ENCODE data around the gene SCGB1C2. TPM values are rescaled to one million over a fixed set of nuclear protein-coding genes. Genes with fewer than 3 reads are reported as not detected.

Gene SCGB1C2
- total and polyA plus RNA-seq, 9 donors: not detected

DNA sequence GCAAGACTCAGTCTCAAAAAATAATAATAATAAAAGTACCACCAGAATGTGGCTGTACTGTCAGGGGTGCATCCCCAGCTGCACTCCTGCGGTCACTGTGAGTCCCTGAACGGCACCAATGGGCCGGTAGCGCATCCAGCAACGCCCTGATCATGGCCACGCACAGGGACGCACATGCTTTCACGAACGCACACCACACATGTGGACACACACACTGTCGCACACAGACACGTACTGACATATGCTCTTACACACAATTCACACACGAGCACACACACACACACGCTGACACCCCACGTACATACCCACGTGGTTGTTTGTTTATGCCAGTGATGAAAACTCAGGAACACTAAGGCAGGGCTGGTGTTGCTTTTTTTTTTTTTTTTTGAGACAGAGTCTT is 22.2 kb downstream of the SCGB1C2 start:
- Histone ChIP-seq H3K27ac (no peak overlapping the region), H3K4me1 (ENCODE audit: insufficient read depth) (no peaks in the 10 kb centered on the region), H3K4me3 (no peak overlapping the region), H3K27me3 (no peaks in the 10 kb centered on the region), H3K36me3 (no peaks in the 10 kb centered on the region), H3K9me3 (no peaks in the 10 kb centered on the region)
- no peak for TF ChIP-seq EP300 (IDR thresholded peaks at IDR 0.05)
- no peak for TF ChIP-seq POLR2A (IDR thresholded peaks at IDR 0.05)
- TF ChIP-seq, protein P1, sequence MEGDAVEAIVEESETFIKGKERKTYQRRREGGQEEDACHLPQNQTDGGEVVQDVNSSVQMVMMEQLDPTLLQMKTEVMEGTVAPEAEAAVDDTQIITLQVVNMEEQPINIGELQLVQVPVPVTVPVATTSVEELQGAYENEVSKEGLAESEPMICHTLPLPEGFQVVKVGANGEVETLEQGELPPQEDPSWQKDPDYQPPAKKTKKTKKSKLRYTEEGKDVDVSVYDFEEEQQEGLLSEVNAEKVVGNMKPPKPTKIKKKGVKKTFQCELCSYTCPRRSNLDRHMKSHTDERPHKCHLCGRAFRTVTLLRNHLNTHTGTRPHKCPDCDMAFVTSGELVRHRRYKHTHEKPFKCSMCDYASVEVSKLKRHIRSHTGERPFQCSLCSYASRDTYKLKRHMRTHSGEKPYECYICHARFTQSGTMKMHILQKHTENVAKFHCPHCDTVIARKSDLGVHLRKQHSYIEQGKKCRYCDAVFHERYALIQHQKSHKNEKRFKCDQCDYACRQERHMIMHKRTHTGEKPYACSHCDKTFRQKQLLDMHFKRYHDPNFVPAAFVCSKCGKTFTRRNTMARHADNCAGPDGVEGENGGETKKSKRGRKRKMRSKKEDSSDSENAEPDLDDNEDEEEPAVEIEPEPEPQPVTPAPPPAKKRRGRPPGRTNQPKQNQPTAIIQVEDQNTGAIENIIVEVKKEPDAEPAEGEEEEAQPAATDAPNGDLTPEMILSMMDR (IDR thresholded peaks at IDR 0.05): no peak
- no peak for DNase-seq
- WGBS, 3 donors: 93 to 94% (median 93%) methylated on average over 15 of the region's 15 CpGs
- intact Hi-C loops (cut with DNase I): loop anchor here in 3 of 4 donors (5.0 kb wide), 2 partner anchors 228 to 538 kb away; no protein-coding TSS in a partner anchor

DNA sequence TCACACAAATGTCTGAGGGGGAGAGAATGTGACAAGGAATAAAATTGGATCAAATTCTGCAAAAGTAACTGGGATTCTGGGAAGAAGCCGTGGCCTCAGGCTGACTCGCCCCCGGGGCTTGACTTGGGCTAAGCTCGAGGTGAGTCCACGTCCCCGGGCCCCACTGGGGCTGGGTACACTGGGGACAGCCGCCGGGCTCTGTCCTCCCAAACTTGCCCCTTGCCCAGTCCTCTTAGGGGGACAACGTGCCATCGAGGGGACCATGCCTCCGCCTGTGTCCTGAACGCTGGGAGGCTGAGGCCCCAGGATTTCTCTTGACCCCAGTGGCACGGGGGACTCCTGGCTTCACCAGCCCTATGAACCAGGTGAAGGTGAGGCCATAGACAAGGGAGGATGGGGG is 23.0 kb downstream of the SCGB1C2 start:
- no peaks in the 10 kb centered on the region for H3K9me3 ChIP-seq
- H3K36me3 ChIP-seq: no peaks in the 10 kb centered on the region
- TF ChIP-seq, protein P1 (IDR thresholded peaks at IDR 0.05): no peak
- TF ChIP-seq EP300 (IDR thresholded peaks at IDR 0.05) (no peak), POLR2A (IDR thresholded peaks at IDR 0.05) (no peak)
- no peak overlapping the region for H3K27ac ChIP-seq
- no peak overlapping the region for H3K4me3 ChIP-seq
- DNase-seq: no peak
- H3K27me3 ChIP-seq: no peaks in the 10 kb centered on the region
- WGBS, 3 donors: 86 to 92% (median 90%) methylated on average over 13 of the region's 13 CpGs
- no peaks in the 10 kb centered on the region for H3K4me1 ChIP-seq (ENCODE audit: insufficient read depth)
- intact Hi-C loops (cut with DNase I): loop anchor here in 3 of 4 donors (5.0 kb wide), 2 partner anchors 227 to 537 kb away; no protein-coding TSS in a partner anchor

DNA sequence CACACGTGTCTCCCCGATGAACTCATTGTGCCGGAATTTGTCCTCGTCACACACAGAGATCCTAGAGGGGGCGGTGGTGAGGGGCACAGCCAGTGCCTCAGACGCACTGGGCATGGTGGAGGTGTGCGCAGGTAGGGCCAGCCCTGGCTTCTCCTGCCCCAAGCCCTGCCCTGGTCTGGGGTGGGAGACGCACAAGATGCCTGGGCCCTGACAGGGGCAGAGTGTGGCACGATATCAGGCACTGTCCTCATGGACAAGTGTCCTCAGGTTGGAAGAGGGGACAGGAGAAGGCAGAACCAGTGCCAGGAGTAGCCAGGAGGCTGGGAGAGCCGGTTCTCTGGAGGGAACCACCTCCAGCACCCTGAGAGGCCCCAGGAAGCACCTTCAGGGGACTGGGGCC is 24.1 kb downstream of the SCGB1C2 start:
- H3K27ac ChIP-seq: no peak overlapping the region
- DNase-seq: no peak
- H3K27me3 ChIP-seq: no peaks in the 10 kb centered on the region
- H3K36me3 ChIP-seq: no peaks in the 10 kb centered on the region
- TF ChIP-seq EP300 (IDR thresholded peaks at IDR 0.05): no peak
- TF ChIP-seq, protein P1 (IDR thresholded peaks at IDR 0.05): no peak
- no peak for TF ChIP-seq POLR2A (IDR thresholded peaks at IDR 0.05)
- 89 to 93% (median 92%) methylated on average over 10 of the region's 10 CpGs for WGBS, 3 donors
- H3K4me3 ChIP-seq: no peak overlapping the region
- H3K4me1 ChIP-seq (ENCODE audit: insufficient read depth): no peaks in the 10 kb centered on the region
- intact Hi-C loops (cut with DNase I): loop anchor here in 3 of 4 donors (5.0 kb wide), 2 partner anchors 226 to 536 kb away; no protein-coding TSS in a partner anchor
- no peaks in the 10 kb centered on the region for H3K9me3 ChIP-seq

DNA sequence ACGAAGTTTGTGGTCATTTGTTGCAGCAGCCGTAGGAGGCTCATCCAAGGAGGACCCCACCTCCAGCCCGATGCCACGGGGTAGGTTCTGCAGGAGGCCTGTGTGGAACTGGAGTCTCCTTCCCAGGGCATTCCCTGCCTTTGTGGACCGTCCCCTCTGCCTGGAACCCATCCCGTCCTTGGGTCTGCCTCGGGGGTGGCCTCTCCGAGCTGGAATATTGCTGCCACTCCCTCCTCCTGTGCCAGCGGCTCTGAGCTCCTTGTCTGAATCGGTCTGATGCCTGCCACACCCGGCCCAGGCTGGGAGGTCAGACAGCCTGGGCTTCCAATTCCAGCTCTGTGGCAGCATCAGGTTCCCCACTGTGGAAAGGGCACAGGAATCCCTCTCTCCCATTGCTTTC is 25.3 kb downstream of the SCGB1C2 start:
- intact Hi-C loops (cut with DNase I): loop anchor here in 3 of 4 donors (5.0 kb wide), 2 partner anchors 225 to 535 kb away; no protein-coding TSS in a partner anchor
- TF ChIP-seq, protein P1 (IDR thresholded peaks at IDR 0.05): no peak
- TF ChIP-seq POLR2A (IDR thresholded peaks at IDR 0.05) (no peak), EP300 (IDR thresholded peaks at IDR 0.05) (no peak)

More for the DNA sequence above, 25.3 kb downstream of the SCGB1C2 start:
- Histone ChIP-seq H3K4me1 (ENCODE audit: insufficient read depth) (no peaks in the 10 kb centered on the region), H3K27ac (no peak overlapping the region), H3K4me3 (no peak overlapping the region), H3K36me3 (no peaks in the 10 kb centered on the region), H3K9me3 (no peaks in the 10 kb centered on the region), H3K27me3 (no peaks in the 10 kb centered on the region)
- WGBS, 3 donors: 82 to 92% (median 85%) methylated on average over 11 of the region's 11 CpGs
- no peak for DNase-seq

All from ovary (tissue), 9 donors.